Lower leg skin (tissue), 4 donors: ENCODE measurements around the gene LDB3. TPM values are rescaled to one million over a fixed set of nuclear protein-coding genes. Genes with fewer than 3 reads are reported as not detected.

Experiments used
- DNase-seq, 2 donors: peaks; one replicate each; pipeline ENCODE4 v3.0.0-alpha.2; 2019; ENCODE audit warnings: low spot score in 2 of 2
- H3K4me3 ChIP-seq: fragments of 200-600 bp; sonication (generic); 2 replicates; pipeline ENCODE4 v1.5.1; 2017; ENCODE audit warnings: mild to moderate bottlenecking, low read depth; ENCODE audit not compliant: poor library complexity, severe bottlenecking
- POLR2A ChIP-seq, 2 donors: fragments of 450-650 bp; IDR thresholded peaks; one replicate each; pipeline ENCODE4 v1.6.1; 2016 to 2017; ENCODE audit warnings: antibody characterized with exemption in 2 of 2, mild to moderate bottlenecking in 1 of 2, moderate library complexity in 1 of 2
- WGBS, 2 donors: methylation state at CpG; one replicate each; pipeline ENCODE4 v1.1.5; 2018; 5-methylcytosine and 5-hydroxymethylcytosine counted together
- intact Hi-C: fragments of 100-400 bp; cut with DNase I; formaldehyde crosslinking; loops from one replicate; pipeline ENCODE4 v1.15.0; 2023; ENCODE audit warnings: low total_unique reads
- total RNA-seq, 4 donors: library from RNA; depleted of rRNA; stranded (reverse); fragments of >200 nt; gene quantifications; one replicate each; pipeline ENCODE4 v1.1.0, GENCODE V29; 2016
- TF ChIP-seq, protein P1 (sequence below), 3 donors: fragments of 450-650 bp; IDR thresholded peaks; one replicate each; pipeline ENCODE4 v1.5.1; 2016; ENCODE audit warnings: antibody characterized with exemption in 3 of 3, mild to moderate bottlenecking in 3 of 3, moderate library complexity in 2 of 3

LDB3 gene
- total RNA-seq, 4 donors from 2014 or later: 0.46 to 2.9 (median 0.83) TPM

DNA sequence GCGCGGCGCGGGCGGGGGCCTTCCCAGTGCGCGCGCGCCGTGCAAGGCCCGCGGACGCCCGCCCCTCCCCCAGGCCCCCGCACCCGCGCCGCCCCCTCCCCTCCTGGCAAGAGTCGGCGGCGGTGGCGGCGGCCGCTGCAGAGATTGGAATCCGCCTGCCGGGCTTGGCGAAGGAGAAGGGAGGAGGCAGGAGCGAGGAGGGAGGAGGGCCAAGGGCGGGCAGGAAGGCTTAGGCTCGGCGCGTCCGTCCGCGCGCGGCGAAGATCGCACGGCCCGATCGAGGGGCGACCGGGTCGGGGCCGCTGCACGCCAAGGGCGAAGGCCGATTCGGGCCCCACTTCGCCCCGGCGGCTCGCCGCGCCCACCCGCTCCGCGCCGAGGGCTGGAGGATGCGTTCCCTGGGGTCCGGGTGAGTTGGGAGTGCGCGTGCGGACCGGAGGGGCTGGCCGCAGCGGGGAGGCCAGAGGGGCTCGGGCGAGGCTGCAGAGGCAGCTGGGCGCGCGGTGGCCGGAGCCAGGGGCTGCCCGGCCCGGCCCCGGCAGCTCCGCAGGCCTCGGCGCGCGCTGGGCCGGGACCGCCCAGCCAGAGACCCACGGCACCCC, 88.3 kb downstream of the LDB3 start, which contains the start of gene BMPR1A:
BMPR1A (plus strand) TSS at position 109 of the 602 bp plus-strand sequence. CDS start 119,400 bp downstream, outside the sequence.
- TF ChIP-seq POLR2A (IDR thresholded peaks at IDR 0.05): peak in 1 of 2 donors; percentile 7
- TF ChIP-seq, protein P1, sequence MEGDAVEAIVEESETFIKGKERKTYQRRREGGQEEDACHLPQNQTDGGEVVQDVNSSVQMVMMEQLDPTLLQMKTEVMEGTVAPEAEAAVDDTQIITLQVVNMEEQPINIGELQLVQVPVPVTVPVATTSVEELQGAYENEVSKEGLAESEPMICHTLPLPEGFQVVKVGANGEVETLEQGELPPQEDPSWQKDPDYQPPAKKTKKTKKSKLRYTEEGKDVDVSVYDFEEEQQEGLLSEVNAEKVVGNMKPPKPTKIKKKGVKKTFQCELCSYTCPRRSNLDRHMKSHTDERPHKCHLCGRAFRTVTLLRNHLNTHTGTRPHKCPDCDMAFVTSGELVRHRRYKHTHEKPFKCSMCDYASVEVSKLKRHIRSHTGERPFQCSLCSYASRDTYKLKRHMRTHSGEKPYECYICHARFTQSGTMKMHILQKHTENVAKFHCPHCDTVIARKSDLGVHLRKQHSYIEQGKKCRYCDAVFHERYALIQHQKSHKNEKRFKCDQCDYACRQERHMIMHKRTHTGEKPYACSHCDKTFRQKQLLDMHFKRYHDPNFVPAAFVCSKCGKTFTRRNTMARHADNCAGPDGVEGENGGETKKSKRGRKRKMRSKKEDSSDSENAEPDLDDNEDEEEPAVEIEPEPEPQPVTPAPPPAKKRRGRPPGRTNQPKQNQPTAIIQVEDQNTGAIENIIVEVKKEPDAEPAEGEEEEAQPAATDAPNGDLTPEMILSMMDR (IDR thresholded peaks at IDR 0.05): no peak
- intact Hi-C loops: no loop called here
- peak within 1 kb of the TSS; percentile 62 for H3K4me3 ChIP-seq
- 0 to 1% methylated on average over 20 to 38 of the region's 85 CpGs for WGBS, 2 donors
- peak; percentile 72 to 97 for DNase-seq

DNA sequence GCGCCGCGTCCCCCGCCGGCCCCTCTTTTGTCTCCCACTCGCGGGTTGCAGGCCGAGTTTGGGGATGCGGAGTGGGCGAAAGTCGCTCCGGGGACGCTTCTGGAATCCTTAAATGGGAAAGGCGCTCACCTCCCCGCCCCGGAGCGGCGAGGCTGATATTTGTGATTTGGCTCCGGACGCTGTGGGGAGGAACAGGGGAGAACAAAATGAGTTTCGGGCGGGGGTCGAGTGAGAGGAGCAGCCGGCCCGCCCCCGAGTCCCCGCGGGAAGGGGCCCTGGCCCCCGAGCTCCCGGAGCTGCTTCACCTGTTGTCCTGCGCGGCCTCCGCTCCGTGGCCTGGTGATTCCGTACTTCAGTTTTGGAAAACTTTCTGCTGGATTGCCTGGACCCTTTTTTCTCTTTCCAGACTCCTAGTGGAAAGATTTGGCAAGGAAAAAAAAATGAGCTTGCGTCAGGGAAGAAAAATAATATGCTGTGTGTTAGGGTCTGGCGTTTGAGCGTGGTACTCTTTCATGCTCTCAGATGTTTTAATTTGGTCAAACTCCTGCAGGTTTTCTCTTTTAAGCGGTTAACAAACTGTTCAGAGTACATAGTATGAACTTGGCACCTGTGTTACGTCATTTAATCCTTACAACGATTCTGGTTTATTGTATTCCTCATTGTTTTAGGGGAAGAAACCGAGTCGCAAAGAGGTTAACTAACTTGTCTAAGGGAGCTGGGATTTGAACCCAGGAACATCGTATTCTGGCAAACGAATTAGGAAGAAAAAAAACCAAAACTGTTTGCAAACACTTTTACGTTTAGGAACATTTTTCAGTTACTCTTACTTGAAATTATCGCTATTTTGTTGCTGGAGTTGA, 89.0 kb downstream of the LDB3 start:
- intact Hi-C loops: no loop called here
- WGBS, 2 donors: 2% methylated on average over 41 to 42 of the region's 47 CpGs
- peak overlapping the region; percentile 62 for H3K4me3 ChIP-seq
- no peak for TF ChIP-seq POLR2A (IDR thresholded peaks at IDR 0.05)
- TF ChIP-seq, protein P1 (IDR thresholded peaks at IDR 0.05): no peak
- peak; percentile 38 to 87 for DNase-seq

DNA sequence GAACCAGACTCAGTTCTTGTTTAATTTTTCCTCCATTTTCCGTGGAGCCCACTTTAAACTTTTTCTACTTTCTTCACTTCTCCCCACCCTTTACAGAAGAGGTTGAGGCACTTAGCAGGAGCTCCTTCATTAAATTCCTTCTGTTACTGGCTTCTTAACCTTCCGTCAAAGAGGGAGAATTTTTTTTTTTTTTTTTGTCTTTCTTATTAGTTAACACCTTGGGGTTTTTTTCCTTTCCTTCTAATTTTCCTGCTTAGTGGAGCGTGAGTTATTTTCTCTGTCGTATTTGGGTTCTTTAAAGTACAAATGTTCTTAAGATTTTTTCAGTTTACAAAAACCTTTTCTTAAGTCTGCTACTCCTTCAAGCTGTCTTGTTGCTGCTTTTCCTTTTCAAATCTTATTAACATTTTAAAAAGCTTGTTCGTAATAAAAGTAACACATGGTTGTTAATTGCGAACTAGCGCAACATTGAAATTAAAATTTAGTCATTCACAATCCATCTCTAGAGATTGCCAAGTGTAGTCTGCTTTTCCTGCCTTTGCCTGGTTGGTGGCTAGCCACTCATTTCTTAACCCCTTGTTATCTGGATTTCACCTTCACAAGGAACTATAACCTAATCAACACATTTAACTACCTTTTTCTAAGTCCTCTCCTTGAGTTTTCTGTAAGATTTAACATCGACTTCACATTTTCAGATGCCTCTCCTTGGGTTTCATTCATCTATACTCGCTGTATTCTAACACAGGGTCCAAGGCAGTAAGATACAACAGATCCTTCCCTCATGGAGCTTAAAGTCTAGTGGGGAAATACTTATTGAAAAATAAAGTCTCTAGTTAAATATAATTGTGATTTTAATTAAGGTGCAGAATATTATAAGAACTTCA, 90.1 kb downstream of the LDB3 start:
- DNase-seq: no peak
- TF ChIP-seq, protein P1 (IDR thresholded peaks at IDR 0.05): no peak
- TF ChIP-seq POLR2A (IDR thresholded peaks at IDR 0.05): no peak
- 18 to 19% methylated on average over 9 of the region's 9 CpGs for WGBS, 2 donors
- intact Hi-C loops: no loop called here
- H3K4me3 ChIP-seq: no peak overlapping the region

DNA sequence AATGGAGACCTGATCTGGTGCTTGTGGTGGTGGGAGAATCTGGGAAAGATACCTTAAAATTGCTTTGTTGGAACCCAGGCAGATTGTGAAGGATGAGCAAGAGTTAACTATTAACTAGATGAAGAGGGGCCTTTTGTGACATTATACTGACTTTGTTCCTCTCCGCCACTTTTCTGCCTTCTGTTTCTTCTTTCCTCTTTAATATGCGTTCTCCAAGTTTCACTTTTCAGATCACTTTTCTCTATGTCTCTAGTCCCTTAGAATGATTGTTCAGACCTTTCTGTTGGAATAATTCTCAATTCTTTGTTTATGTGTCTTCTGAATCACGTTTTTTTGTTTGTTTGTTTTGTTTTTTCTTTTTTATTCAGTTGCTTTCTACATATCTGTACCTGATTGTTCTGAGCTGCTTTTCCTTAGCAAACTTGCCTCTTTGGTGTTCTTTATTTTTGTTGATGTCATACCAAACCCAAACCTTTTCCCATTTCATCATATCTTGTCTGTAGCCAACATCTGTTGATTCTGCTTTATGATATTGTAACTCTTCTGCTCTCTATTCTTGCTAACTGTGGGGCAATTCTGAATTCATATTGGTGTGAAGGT, 90.9 kb downstream of the LDB3 start:
- TF ChIP-seq, protein P1 (IDR thresholded peaks at IDR 0.05): no peak
- TF ChIP-seq POLR2A (IDR thresholded peaks at IDR 0.05): no peak
- intact Hi-C loops: no loop called here
- WGBS, 2 donors: 24 to 26% methylated on average over 3 of the region's 3 CpGs
- no peak for DNase-seq
- H3K4me3 ChIP-seq: no peak overlapping the region

DNA sequence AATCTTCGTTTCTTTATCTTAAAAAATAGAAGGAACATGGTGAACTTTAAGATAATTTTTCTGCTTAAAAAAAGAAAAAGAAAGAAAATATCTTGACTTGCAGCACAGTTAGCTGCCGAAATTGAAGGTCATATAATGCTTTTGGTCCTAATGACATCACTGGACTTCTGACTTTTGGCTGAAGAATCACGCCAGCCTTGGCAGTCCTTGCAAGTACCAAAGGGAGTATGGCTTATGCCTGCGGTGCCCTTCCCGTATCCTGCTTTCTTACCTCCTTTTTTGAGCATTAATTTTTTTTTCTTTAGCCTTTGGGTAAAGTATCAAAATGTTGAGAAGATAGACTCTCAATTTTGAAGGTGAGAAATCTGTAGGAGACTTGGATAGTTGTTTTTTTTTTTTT, 95.1 kb downstream of the LDB3 start:
- no peak for DNase-seq
- intact Hi-C loops: no loop called here
- no peak overlapping the region for H3K4me3 ChIP-seq
- WGBS, 2 donors: 82 to 88% methylated on average over 5 of the region's 5 CpGs
- no peak for TF ChIP-seq POLR2A (IDR thresholded peaks at IDR 0.05)
- TF ChIP-seq, protein P1 (IDR thresholded peaks at IDR 0.05): no peak
